COLO668 (cell line): Measurements from ENCODE around the gene SERPINB6.
"Not testable (repeated sequence)": the region's sequence is repeated elsewhere in the genome, so short reads cannot be mapped to it uniquely, and the experiment has no call there.

Experiments
- DNase-seq: peaks from one replicate; lab custom pipeline; 2025; ENCODE audit not compliant: unreplicated experiment; lab: John Stamatoyannopoulos, UW

The SERPINB6 gene

DNA sequence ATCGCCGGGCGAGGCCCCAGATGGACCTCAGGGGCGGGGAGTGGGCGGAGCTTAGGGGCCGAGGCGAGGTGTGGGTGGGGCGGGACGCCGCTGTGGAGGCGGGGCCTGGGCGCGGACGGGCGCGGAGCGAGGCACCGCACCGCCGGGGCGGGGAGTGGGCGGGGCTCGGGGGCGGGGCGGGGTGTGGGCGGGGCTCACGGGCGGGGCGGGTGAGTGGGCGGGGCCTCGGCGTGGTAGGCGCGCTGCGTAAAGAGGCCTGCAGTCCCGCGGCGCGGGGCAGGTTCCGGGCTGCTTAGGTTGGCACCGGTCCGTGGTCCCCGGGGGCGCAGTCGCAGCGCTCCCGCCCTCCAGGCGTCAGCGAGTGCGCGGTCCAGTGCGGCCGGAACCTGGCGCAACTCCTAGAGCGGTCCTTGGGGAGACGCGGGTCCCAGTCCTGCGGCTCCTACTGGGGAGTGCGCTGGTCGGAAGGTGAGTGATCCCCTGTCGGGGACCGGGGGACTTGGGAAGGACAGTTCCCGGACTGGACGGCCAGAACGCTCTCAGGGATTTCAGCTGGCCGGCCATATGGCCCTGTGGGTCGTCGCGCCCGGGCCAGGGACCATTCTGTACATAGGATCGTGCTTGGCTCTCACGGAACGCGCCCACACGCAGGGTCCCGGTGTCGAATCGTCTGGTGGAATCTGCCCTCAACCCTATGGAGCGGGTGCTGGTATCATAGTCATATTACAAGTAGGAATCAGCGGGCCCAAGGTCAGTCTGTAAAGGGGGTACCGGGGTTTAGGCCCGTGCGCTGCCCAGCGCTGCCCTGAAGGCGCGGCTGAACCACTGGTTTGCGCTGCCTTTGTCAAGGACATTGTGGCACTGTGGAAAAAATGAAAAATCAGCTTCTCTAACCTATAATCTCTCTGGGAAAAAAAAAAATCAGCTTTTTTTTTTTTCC is 28.5 kb upstream of the SERPINB6 start, which contains the start of gene NQO2:
NQO2 (plus strand) TSS at position 277 of the 940 bp plus-strand sequence. CDS start 6,659 bp downstream, outside the sequence.
- DNase-seq = peak; percentile 84

DNA sequence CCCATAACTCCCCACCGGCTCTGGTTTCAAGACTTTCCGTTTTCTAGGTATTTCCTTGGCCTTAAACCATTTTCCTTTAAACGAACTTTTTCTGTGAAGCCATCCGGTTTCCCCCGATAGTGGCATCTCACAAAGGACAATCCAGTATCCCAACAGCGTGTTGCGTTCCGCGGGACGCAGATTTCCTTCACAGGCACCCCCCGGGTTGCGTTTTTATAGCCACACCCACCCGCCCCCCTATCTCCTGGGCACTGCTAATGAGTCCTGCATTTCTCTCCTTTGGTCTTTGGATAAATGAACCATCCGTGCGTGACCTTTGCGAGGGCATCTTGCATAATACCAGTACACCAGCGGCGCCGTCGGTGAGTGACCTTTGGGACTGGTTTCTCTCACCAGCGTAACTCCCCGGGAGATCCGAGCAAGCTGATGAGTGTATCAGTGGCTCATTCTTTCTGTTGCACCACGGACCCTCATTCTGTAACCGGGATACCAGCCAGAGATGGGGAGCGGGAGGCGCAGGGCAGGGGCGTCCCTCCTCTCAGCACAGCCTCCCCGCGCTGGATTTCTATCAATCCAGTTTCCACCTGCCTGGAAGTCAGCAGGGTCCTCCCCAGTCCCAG is 27.7 kb upstream of the SERPINB6 start:
- DNase-seq = no peak

DNA sequence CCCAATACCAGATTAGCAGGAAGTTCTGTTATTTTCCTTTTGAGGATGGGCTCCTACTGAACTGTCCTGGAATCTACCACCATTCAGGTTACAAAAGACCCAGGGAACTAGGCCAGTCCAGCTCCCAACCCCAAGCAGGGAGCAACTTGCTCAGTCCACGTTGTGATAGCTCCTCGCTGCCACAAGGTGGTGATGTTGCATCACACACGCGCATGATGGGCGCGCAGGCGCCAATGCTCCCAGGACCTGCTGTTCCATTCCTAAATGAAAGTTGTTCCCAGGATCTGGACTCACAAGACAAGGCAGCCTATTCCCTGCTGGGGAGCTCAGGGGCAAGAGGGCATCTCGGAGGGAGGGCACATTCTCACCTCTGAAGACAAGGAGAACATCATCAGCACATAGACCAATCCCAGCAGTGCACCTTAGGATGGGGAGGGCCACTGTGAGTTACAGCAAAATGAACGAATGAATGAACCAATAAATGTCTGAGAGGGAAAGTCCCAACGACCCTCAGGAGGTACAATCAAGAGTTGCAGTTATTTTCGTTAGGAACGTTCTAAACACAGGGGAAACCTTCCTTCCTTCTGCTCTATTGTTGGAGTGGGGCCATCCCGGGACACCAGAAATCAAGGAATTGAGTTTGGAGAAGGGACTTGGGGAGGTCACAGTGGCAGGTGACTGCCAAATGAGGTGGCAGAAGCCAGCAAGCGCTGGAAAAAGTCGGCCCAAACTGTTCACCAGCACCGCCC is 27.1 kb upstream of the SERPINB6 start:
- not testable (repeated sequence) for DNase-seq

DNA sequence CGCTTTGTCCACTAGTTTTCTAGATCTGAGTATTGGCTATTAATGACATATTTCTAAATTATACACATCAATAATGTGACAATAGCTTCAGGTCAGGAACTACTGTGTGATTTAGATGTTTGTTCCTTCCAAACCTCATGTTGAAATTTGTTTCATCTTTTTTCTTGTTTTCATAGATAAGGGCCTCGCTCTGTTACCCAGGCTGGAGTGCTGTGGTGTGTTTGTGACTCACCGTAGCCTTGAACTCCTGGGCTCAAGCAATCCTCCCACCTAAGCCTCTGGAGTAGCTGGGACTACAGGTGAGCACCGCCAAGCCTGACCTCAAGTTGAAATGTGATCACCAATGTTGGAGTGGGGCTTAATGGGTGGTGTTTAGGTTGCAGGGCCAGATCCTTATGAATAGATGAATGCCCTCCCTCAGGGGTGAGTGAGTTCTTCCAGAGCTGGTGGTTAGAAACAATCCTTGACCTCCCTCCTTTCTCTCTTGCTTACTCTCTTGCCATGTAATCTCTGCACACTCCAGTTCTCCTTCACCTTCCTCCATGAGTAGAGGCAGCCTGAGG is 22.5 kb upstream of the SERPINB6 start:
- no peak for DNase-seq

DNA sequence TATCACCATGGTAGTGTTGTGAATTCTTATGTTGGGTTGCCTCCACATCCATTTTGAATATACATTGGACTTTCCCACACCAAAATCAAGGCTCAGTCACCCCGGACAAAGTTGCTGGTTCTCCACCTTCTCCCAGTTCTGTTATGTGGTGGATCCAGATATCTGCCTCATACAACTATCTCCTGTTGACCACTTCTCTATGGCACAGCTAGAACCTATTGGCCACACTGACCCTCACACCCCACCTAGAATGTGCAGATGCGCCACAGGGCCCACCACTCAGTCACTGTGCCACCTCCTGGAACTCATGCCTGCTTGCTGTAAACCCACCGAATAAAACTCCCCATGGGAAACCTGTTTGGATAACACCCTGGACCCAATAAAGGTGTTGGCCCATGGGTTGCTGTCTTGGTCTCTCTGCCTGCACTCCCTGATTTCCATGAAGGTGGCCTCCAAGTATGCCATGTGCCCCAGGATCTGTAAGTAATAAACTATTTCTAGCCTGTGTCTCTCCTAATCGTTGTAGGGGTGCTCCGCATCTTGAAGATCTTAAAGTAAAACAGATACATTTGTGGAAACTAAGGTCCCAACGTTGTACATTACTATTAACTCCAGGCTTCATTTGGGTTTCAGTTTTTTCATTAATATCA is 21.1 kb upstream of the SERPINB6 start:
- DNase-seq = no peak

DNA sequence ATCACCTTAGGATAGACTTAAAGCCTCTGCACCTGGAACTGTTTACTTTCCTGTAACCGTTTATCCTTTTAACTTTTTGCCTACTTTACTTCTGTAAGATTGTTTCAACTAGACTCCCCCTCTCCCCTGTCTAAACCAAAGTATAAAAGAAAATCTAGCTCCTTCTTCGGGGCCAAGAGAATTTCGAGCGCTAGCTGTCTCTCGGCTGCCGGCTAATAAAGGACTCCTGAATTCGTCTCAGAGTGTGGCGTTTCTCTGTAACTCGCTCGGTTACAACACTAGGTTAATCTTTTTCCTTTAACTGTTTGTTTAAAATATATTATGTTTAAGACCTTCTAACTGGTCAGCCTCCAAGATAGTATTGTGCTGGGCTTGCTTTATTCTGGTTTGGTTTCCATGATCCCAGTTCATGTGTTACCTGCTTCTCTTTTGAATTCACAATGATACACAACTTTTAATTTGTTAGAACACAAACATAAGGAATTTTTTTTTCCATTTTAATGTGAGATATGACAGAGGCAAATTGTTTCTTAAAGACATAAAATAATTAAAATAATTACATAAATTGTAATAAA is 19.7 kb upstream of the SERPINB6 start:
- DNase-seq = no peak

DNA sequence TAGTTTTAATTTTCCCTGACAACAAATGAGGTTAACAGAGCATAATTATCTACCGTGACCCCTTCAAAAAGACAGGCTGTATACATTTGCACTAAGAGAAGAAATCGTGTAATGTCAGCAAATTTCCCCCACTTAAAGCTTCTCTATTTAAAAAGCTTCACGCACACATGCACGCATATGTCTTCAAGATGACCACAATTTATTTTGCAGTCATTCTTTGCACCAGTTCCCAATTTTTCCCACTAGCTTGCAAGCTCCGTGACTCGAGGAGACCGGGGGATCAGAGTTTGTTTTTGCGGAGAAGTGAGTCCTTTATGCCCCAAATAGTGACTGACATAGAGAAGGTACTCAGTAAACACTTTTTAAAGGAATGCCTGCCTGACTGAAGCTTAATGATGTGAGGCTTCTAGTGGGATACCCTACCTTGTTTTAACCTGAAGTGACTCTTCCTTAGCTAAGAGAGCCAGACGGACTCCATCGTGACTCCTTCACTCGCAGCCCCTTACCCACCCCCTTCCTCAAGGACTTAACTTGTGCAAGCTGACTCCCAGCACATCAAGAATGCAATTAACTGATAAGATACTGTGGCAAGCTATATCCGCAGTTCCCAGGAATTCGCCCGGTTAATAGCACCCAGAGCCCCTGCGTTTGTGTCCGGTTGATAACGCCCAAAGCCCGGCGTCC is 19.0 kb upstream of the SERPINB6 start:
- no peak for DNase-seq

DNA sequence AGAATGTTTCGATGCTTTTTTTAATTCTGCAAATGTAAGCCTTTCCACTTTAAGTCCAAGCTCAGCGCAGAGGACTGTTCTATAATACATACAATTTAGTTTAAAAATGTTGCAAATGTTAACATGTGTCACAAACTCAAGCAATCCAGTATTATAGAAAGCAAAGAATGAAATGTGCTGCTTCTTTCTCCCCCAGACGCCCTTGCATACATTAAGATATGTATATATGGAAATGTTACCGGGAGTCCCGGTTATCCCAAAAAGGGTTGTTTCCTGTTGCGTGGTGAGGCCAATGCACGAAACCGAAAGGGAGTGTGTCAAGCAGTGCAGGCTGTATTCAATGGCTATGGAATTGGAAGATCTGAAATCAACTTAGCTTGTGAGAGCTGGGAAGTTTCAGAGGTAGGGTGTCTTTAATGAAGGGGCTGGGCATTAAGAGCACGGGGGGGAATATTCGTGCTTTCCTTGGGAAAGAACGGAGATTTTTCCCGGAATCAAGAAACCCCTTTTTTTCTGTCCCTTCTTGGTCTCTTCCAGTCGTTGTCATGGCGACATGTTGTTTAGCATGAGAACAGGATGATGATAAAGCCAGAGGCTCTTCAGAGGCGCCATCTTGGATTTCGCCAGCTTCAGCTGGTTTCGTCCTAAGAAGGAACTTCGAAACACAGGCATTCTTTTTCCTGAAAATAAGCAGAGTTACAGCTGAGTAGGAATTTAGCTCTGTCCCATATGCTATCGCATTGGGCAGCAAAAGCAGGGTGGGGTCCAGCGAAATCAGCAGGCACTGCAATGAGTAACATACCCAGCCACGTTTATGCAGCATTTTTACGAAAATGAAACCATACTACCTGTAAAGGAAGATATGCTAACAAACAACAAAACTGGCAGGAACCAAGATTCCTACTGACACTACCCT is 18.2 kb upstream of the SERPINB6 start:
- DNase-seq = peak; percentile 86

DNA sequence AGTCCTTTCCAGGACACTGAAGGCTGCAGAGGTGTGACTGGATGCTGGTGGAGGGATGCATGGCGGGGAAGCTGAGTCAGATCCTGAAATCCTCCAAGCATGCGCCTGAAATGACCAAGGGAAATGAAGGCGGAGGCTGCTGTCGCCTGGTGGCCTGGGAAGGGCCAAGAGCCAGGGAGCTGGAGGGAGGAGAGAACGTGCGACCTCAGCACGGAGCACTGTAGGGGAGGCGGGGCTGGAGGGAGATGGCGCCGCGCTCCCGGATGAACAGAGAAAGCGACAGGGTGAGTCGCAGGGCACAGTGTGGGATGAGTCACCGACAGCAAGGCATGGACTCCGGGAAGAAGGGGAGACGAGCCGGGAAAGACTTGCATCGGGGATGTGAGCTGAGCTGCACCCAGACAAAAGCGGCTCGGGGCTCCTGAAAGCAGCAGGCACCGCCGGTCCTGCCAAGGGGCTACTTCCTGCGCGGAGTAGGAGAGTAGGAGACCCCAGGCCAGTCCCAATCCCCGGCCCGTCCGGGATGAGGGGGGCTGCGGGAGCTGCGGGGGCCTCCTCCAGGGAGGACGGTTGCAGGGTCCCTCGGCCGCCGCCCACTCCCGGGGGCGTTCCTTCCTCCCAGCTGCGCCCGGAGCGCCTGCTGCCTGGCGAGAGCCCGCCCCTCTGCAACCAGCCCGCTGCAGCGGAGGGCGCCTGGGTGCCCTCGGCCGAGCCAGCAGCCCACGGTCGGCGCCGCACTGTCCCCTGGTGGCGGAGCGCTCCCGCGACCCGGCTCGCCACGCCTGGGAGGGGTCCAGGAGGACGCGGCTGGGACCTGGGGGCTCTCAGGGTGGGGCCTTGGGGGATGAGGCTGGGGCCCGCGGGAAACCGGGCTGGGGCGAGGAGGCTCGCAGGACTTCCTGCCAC is 17.3 kb upstream of the SERPINB6 start:
- DNase-seq = peak; percentile 84

DNA sequence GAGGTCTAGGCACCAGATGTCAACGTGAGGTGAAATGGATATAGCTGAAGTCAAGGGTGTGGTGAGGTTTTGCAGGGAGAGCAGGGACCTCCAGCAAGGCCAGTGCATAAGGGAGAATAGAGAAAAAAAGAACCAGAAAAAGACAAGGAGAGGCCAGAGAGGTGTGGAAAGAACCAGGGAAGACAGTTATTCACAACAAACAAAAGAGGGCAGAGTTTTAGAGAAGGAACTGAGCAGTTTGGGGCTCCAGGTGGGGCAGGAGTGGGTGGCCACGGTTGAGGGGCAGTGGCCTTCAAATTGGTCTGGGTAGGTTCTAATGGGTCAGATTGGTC is 16.7 kb upstream of the SERPINB6 start:
- no peak for DNase-seq

DNA sequence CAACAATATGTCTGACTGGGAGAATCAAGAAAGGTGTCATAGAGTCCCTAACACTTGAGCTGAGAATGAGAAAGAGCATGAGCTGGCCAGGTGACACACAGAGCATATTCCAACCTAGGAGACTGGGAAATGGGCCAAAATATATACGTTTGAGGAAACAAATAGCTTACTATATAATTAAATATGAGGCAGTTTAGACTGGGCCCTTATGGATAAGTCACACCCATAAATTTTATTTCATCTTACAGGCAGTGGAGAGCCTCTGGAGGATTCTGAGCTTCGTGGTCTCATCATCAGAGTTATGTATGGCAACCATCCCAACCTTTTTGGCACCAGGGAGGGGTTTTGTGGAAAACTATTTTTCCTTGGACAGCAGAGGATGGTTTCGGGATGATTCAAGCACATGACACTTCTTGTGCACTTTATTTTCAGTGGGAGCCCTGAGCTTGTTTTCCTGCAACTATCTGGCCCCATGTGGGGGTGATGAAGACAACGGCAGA is 15.4 kb upstream of the SERPINB6 start:
- no peak for DNase-seq

DNA sequence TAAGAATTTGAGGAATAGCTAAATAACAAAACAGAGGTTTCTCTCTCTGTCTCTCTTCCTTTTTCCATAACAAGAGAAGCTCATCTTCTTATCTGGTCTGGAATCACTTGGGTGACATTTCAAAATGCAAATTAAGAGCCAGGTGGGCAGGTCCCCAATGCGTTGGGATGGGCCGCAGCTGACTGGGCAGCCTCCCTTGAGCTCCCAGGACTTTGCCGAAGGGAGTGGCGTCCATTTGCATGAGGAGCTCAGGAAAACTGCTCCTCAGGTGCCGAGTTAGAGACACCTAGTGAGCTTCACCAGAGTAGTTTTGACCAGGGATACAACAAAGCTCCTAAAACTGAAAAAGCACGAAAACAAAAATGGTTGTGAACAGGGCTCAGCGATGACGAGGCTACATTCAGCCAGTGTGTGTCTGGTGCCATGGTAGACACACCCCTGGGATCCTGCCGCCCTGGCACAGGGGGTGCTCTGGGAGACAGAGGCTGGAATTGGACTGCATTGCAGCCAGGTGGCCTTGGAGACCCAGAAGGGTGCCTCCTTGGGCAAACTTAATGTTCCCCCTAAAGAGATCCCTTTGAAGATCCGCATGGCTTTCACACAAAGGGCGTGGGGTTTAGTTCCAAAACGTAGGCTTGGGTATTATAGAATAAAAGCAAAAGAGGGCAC is 13.5 kb upstream of the SERPINB6 start:
- no peak for DNase-seq

DNA sequence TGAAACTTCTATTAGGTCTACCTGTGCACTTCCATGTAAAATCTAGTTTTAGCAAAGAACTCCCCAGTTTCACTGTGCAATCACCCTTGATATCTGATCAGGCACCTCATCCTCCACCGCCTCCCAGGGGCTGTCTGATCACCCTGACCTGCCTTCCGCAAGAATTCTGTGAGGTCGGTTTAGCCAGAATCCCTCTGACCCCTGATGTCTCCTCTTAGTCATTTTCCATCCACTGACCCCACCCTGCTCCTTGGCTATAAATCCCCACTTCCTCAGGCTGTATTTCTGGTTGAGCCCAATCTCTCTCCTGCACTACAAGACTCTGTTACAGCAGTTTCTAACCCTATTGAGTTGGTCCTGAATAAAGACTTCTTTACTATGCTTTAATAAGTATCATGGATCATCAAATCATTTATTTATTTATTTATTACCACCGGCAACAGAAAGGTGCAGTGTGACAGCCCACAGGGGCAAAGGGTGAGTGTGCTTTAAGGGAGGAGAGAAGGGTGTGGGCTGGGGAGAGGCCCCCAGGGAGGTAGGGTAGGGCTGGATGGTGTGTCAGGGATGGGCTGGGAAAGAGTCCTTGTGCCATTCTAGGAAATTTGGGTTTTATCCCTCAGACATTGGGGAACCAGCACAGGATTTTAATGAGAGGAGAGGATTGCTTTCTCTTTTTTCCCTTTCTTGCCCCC is 11.2 kb upstream of the SERPINB6 start:
- DNase-seq = no peak

DNA sequence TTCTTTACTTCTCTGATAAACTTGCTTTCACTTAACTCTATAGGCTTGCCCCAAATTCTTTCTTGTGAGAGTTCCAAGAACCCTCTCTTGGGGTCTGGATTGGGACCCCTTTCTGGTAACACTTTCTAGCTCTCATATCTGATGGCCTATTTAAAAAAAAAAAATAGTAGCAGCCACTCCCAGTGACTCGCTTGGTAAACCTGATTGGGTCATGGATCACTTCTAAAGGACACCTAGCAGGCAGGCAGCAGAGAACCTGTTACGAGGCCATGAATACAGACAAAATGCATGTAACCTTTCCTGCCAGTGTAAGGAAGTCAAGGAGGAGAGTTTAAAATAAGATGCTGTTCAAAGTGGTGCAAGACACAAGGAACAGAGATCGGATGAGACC is 9.1 kb upstream of the SERPINB6 start:
- DNase-seq = no peak

DNA sequence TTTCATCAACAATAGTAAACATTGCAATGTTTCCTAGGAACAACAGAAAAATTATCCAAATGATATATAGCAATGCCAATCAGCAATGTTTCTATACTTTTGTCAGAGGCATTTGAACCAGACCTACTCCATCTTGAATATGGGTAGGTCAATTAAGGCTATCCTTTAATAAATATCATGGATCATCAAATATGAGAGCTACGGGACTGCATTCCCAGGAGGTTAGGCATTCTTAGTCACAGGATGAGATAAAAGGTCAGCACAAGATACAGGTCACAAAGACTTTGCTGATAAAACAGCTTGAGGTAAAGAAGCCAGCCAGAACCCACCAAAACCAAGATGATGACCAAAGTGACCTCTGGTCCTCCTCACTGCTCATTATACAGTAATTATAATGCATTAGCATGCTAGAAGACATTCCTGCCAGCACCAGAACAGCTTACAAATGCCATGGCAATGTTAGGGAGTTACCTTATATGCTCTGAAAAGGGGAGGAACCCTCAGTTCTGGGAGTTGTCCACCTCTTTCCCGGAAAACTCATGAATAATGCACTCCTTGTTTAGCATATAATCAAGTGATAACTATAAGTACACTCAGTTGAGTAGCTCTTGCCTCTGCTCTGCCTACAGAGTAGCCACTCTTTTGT is 8.6 kb upstream of the SERPINB6 start:
- DNase-seq = no peak

DNA sequence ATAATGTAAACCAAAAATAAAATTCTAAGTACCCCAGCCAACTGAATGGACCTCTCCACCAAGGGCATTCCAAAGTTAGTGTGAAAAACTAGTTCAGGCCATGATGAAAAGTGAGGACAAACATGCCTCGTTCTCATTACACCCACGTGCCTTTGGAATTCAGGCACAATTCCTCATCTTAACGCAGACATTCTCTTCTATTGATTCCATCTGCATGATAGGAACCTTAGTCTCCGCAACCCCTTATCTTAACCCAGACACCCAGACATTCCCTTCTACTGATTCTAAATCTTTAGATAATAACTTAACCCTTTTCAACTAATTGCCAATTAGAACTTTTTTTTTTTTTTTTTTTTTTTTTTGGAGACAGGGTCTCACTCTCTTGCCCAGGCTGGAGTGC is 7.6 kb upstream of the SERPINB6 start:
- no peak for DNase-seq
